HG03469 (cell line): ENCODE measurements around the gene SNX8.
"Not testable (repeated sequence)": the region's sequence is repeated elsewhere in the genome, so short reads cannot be mapped to it uniquely, and the experiment has no call there.

Experiments
- ATAC-seq: cut with Tn5 transposase; IDR thresholded peaks from one replicate; pipeline ENCODE4 v1.9.1; 2021; ENCODE audit warnings: mild to moderate bottlenecking, moderate library complexity, moderate number of reproducible peaks; ENCODE audit not compliant: unreplicated experiment

The SNX8 gene

GRCh38 chr7:2314209-2314955 is at the start of gene SNX8:
SNX8 (minus strand) TSS chr7:2314441; CDS start chr7:2314421, 20 bp downstream.
- ATAC-seq, result peak; percentile 45

GRCh38 chr7:2362385-2363088 is 48.3 kb upstream of the SNX8 start:
- no peak for ATAC-seq

GRCh38 chr7:2360796-2361195 is 46.6 kb upstream of the SNX8 start:
- ATAC-seq, result no peak

DNA sequence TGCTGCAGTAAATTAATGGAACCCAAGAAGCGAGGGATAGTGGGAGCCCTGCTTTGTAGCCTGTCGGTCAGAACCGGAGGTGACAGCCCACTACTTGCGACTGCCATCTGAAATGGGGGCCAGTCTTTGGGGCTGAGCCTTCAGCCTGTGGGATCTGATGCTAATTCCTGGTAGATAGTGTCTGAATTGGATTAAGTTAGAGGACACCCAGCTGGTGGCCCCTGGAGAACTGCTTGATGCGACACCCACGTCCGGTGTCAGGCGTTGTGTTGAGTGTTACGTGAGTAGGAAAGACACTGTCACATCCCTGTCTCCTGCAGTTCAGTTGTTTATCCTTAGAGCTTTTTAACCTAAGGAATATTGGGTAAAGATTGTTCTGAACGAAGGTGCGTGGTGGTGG is 45.4 kb upstream of the SNX8 start:
- no peak for ATAC-seq

DNA sequence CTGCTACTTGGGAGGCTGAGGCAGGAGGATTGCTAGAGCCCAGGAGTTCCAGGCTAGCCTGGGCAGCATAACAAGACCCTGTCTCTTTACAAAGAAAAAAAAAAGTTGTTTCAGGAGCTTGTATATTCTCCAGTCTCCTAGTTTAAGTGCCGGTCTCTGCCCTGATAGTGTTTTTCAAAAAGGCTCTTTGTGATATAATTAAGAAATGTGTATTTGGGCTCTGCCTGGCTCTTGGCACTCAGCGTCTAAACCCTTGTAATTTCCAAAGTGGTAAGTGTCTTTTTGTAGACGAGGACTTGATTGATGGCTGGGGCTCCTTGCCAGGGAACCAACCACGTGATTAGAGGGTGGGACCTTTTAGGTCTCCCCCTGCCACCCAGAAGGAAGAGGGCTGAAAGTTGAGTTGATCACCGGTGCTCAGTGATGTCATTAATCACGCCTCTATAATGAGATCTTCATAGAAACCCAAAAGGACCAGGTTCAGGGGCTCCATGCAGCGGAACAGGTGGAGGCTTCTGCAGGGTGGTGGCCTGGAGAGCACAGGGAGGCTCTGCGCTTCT is 44.8 kb upstream of the SNX8 start:
- no peak for ATAC-seq

GRCh38 chr7:2357571-2357970 is 43.3 kb upstream of the SNX8 start:
- ATAC-seq, result no peak

GRCh38 chr7:2357165-2357564 is 42.9 kb upstream of the SNX8 start:
- no peak for ATAC-seq

DNA sequence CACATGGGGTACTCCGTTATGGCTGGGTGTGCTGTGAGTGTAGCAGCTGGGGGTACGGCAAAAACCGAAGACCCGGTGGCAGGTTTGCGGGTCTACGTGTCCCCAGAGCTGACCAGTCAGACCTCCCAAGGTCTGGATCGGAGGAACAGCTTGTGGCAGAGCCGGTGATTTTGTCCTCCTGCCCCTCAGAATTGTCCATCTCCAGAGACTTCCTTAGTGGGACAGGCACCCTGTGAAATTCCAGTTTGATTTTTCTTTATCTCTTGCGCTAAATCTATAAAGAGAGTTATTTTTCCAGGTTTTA is 41.4 kb upstream of the SNX8 start:
- ATAC-seq, result no peak

- ATAC-seq, result peak; percentile 17
Observed at GRCh38 chr7:2354939-2355704, 40.9 kb upstream of the SNX8 start.

- peak; percentile 78 for ATAC-seq
Observed at GRCh38 chr7:2354186-2354938, 40.1 kb upstream of the SNX8 start, which contains the start of gene EIF3B. EIF3B (plus strand) TSS chr7:2354827; CDS start chr7:2354922, 95 bp downstream.

- peak; percentile 19 for ATAC-seq
Observed at GRCh38 chr7:2353936-2354185, 39.6 kb upstream of the SNX8 start.

DNA sequence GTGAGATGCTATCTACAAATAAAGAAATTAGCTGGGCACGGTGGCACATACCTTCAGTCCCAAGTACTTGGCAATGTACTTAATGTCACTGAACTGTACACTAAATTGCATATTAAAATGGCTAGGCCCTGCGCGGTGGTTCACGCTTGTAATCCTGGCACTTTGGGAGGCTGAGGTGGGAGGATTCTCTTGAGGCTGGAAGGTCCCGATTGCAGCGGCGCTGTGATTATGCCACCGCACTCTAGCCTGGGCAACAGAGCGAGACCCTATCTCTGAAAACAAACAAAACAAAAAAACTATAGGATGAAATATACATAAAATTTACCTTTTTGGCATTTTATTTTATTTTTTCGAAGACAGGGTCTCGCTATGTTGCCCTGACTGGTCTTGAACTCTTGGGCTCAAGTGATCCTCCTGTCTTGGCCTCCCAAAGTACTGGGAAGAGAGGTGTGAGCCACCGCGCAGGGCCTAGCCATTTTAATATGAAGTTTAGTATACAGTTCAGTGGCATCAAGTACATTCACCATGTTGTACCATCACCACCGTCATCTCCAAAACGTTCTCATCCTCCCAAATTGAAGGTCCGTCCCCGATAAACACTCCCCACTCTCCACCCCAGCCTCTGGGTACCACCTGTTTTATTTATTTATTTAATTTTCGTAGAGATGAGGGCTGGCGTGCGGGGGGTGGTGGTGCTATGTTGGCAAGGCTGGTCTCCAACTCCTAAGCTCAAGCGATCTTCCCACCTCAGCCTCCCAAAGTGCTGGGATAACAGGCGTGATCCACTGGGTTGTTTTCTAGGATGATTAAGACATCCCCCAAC is 39.1 kb upstream of the SNX8 start:
- ATAC-seq, result no peak

DNA sequence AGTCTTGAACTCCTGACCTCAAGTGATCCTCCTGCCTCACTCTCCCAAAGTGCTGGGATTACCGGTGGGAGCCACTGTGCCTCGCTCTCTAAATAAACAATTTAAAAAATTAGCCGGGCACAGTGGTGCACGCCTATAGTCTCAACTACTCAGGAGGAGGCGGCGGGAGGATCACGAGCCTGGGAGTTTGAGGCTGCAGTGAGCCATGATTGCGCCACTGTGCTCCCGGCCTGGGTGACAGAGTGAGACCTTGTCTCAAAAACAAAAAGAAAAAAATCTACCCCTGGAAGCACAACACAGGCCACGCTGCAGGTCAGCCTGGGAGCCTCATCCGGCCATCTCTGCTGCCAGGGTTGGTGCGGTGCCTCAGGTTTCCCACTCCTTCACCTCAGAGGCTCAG is 36.6 kb upstream of the SNX8 start:
- ATAC-seq, result no peak

DNA sequence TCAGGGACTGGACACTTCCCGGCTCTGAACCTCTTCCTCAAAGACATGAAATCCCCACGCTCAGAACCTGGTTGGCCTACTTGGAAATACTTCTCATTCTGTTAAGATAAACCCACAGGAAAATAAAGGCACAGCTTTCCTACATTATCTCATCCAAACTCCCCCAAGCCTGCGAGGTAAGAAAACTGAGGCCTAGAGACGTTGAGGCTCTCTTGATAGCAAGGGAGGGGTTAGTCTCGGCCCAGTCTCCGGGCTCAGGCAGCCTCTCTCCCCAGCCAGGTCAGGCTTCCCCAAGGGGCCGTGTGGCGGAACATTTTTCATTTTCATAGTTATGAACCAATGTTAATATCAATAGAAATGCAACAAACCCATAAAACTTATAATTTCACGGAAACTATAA is 35.8 kb upstream of the SNX8 start:
- ATAC-seq, result no peak

GRCh38 chr7:2347351-2348063 is 33.3 kb upstream of the SNX8 start:
- ATAC-seq, result not testable (repeated sequence)

- ATAC-seq, result no peak
Observed at GRCh38 chr7:2336626-2337299, 22.5 kb upstream of the SNX8 start.

DNA sequence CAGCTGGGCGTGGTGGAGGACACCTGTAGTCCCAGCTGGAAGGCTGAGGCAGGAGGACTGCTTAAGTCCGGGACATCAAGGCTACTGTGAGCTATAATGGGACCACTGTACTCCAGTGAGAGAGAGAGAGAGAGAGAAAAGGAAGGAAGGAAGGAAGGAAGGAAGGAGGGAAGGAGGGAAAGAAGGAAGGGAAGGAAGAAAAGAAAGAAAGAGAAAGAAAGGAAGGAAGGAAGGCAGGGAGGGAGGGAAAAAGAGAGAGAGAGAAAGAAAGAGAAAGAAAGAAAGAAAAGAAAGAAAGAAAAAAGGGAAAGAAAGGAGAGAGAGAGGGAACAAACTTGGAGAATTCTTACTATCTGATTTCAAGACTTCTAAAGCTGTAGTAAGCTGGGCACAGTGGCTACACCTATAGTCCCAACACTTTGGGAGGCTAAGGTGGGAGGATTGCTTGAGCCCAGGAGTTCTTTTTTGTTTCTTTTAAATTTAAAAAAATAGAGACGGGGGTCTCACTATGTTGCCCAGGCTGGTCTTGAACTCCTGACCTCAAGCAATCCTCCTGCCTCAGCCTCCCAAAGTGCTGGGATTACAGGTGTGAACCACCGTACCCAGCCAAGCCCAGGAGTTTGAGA is 18.5 kb upstream of the SNX8 start:
- not testable (repeated sequence) for ATAC-seq

- ATAC-seq, result no peak
Observed at GRCh38 chr7:2331707-2332106, 17.5 kb upstream of the SNX8 start.

DNA sequence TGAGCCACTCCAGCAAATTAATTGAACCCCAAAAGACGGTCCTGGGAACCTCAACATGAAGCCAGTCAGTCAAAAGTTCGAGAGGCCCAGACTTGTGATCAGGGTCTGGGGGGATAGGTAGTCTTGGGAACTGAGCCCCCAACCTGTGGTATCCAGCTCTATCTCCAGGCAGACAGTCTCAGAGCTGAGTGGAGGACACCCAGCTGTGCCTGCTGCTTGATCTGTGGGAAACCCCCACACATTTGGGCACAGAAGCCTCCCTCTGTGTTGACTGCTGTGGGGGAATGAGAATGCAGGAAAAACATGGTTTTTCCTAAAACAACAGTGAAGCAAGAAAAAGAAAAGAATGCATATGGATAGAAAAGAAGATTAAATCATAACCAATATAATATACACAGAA is 16.3 kb upstream of the SNX8 start:
- no peak for ATAC-seq
